HepG2 (cell line): ENCODE measurements around the gene UBTF. TPM values are rescaled to one million over a fixed set of nuclear protein-coding genes. Genes with fewer than 3 reads are reported as not detected.
A peak's percentile ranks its signal among the peaks of the same experiment; 100 is the strongest.

Experiments used
- EHMT2 ChIP-seq: fragments of 200-600 bp; sonication (generic); IDR thresholded peaks from 2 replicates; pipeline ENCODE4 v1.7.0; 2017; ENCODE audit warnings: antibody characterized with exemption, low read depth, low read length, borderline replicate concordance
- HIC2 ChIP-seq: sonication (generic); formaldehyde crosslinking; IDR thresholded peaks from 2 replicates; pipeline ENCODE4 v1.9.0; 2022; ENCODE audit warnings: low read depth, missing genetic modification reagents
- MEF2D ChIP-seq: sonication (generic); formaldehyde crosslinking; IDR thresholded peaks from 2 replicates; pipeline ENCODE4 v1.5.1; 2020; ENCODE audit warnings: mild to moderate bottlenecking, missing genetic modification reagents
- MEIS2 ChIP-seq: sonication (generic); formaldehyde crosslinking; IDR thresholded peaks from 2 replicates; pipeline ENCODE4 v1.9.0; 2021; ENCODE audit warnings: mild to moderate bottlenecking, missing genetic modification reagents
- RARA ChIP-seq: IDR thresholded peaks from 2 replicates; pipeline ENCODE4 v1.6.1; 2016; ENCODE audit warnings: missing genetic modification reagents, missing compliant biosample characterization
- RXRA ChIP-seq: sonication (generic); formaldehyde crosslinking; IDR thresholded peaks from 2 replicates; pipeline ENCODE4 v1.5.1; 2020; ENCODE audit warnings: missing genetic modification reagents
- SP4 ChIP-seq: sonication (generic); formaldehyde crosslinking; IDR thresholded peaks from 2 replicates; pipeline ENCODE4 v1.8.1; 2023; ENCODE audit warnings: mild to moderate bottlenecking, missing genetic modification reagents
- ZKSCAN1 ChIP-seq: fragments of 150-350 bp; IDR thresholded peaks from 2 replicates; pipeline ENCODE4 v1.6.1; 2014; ENCODE audit warnings: low read length
- ZNF264 ChIP-seq: sonication (generic); formaldehyde crosslinking; IDR thresholded peaks from 2 replicates; pipeline ENCODE4 v1.4.0; 2020; ENCODE audit warnings: missing genetic modification reagents
- ZNF362 ChIP-seq: sonication (generic); formaldehyde crosslinking; IDR thresholded peaks from 2 replicates; pipeline ENCODE4 v1.4.0; 2020; ENCODE audit warnings: missing genetic modification reagents, mild to moderate bottlenecking, borderline replicate concordance
- ZNF501 ChIP-seq: sonication (generic); formaldehyde crosslinking; IDR thresholded peaks from 2 replicates; pipeline ENCODE4 v1.5.1; 2020; ENCODE audit warnings: mild to moderate bottlenecking, moderate library complexity, missing genetic modification reagents
- ZNF737 ChIP-seq: sonication (generic); formaldehyde crosslinking; IDR thresholded peaks from 2 replicates; pipeline ENCODE4 v1.5.0; 2020; ENCODE audit warnings: missing genetic modification reagents, mild to moderate bottlenecking, borderline replicate concordance
- ZNF749 ChIP-seq: sonication (generic); formaldehyde crosslinking; IDR thresholded peaks from 2 replicates; pipeline ENCODE4 v1.8.0; 2022; ENCODE audit warnings: mild to moderate bottlenecking, missing genetic modification reagents, moderate library complexity, borderline replicate concordance
- polyA plus RNA-seq, 8 experiments: library from polyadenylated mRNA; depleted of rRNA in 3 of 8; stranded (reverse) in 7 of 8; unstranded in 1 of 8; fragments of >200 nt; fragmentation: Illumina TruSeq in 4 of 8; extraction: Trizol in 4 of 8; gene quantifications; 2 replicates each; pipeline versions ENCODE4 v1.2.1 to v1.2.3, GENCODE V29; 2011 to 2016; ENCODE audit warnings: low read depth in 4 of 8, missing spikeins in 1 of 8, mixed read lengths in 1 of 8; ENCODE audit not compliant: insufficient read depth in 1 of 8
- total RNA-seq, 5 experiments: library from RNA; depleted of rRNA; stranded (reverse); fragments of >200 nt; fragmentation: Illumina TruSeq; extraction: Trizol; gene quantifications; 2 replicates each; pipeline ENCODE4 v1.2.3, GENCODE V29; 2016; ENCODE audit warnings: low read depth in 1 of 5
- TF ChIP-seq, protein P1 (sequence below): sonication (generic); formaldehyde crosslinking; IDR thresholded peaks from 2 replicates; pipeline ENCODE4 v1.4.0; 2020; ENCODE audit warnings: mild to moderate bottlenecking, missing genetic modification reagents
- TF ChIP-seq, protein P2 (sequence below): sonication (generic); formaldehyde crosslinking; IDR thresholded peaks from 2 replicates; pipeline ENCODE4 v1.5.0; 2020; ENCODE audit warnings: mild to moderate bottlenecking, missing genetic modification reagents
- TF ChIP-seq, protein P3 (sequence below): sonication (generic); formaldehyde crosslinking; IDR thresholded peaks from 2 replicates; pipeline ENCODE4 v1.4.0; 2020; ENCODE audit warnings: missing genetic modification reagents, borderline replicate concordance
- TF ChIP-seq, protein P4 (sequence below): sonication (generic); formaldehyde crosslinking; IDR thresholded peaks from 2 replicates; pipeline ENCODE4 v1.5.1; 2020; ENCODE audit warnings: missing genetic modification reagents, mild to moderate bottlenecking, borderline replicate concordance
- TF ChIP-seq, protein P5 (sequence below): sonication (generic); formaldehyde crosslinking; IDR thresholded peaks from 2 replicates; pipeline ENCODE4 v1.5.0; 2020; ENCODE audit warnings: missing genetic modification reagents, mild to moderate bottlenecking, borderline replicate concordance

UBTF gene
- total and polyA plus RNA-seq, 2 of the 13 experiments (the other 11 are each of a cell fraction or from before 2014, with no cell fraction given), result 15.2 to 60.9 TPM

DNA sequence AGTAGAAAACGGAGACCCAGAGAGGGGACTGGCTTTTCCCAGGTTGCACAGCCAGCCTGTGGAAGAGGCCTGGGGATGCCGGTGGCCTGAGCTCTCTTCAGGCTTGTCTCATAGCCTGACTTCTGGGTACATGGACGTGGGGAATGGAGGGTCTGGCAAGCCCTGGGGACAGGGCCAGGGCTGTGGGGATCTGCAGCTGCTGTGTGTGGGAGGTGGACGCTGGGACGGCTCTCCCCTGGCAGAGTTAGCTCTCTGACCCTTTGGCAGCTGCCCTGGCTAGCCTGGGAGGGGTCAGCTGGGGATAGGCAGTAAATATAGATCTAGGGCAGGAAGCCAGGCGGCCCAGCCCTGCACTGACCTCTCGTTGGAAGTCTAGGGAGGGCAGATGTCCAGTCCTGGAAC, 28.0 kb upstream of the UBTF start (continued):
- TF ChIP-seq, protein P1, sequence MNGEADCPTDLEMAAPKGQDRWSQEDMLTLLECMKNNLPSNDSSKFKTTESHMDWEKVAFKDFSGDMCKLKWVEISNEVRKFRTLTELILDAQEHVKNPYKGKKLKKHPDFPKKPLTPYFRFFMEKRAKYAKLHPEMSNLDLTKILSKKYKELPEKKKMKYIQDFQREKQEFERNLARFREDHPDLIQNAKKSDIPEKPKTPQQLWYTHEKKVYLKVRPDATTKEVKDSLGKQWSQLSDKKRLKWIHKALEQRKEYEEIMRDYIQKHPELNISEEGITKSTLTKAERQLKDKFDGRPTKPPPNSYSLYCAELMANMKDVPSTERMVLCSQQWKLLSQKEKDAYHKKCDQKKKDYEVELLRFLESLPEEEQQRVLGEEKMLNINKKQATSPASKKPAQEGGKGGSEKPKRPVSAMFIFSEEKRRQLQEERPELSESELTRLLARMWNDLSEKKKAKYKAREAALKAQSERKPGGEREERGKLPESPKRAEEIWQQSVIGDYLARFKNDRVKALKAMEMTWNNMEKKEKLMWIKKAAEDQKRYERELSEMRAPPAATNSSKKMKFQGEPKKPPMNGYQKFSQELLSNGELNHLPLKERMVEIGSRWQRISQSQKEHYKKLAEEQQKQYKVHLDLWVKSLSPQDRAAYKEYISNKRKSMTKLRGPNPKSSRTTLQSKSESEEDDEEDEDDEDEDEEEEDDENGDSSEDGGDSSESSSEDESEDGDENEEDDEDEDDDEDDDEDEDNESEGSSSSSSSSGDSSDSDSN (CRISPR knock-in tag), result no peak
- TF ChIP-seq ZNF362 (CRISPR knock-in tag) (no peak), RARA (CRISPR knock-in tag) (peak; percentile 72), EHMT2 (no peak), ZNF749 (CRISPR knock-in tag) (no peak), SP4 (CRISPR knock-in tag) (no peak), MEIS2 (CRISPR knock-in tag) (0 out of 2 replicates have a peak, but pooled peaks have one; percentile 29), HIC2 (CRISPR knock-in tag) (0 out of 2 replicates have a peak, but pooled peaks have one; percentile 41), MEF2D (CRISPR knock-in tag) (0 out of 2 replicates have a peak, but pooled peaks have one; percentile 65), ZNF501 (CRISPR knock-in tag) (0 out of 2 replicates have a peak, but pooled peaks have one; percentile 11), ZKSCAN1 (no peak), ZNF737 (CRISPR knock-in tag) (no peak), ZNF264 (CRISPR knock-in tag) (0 out of 2 replicates have a peak, but pooled peaks have one; percentile 24), RXRA (CRISPR knock-in tag) (peak; percentile 68; the same call in 1 of the 2 replicates)
- TF ChIP-seq, protein P2, sequence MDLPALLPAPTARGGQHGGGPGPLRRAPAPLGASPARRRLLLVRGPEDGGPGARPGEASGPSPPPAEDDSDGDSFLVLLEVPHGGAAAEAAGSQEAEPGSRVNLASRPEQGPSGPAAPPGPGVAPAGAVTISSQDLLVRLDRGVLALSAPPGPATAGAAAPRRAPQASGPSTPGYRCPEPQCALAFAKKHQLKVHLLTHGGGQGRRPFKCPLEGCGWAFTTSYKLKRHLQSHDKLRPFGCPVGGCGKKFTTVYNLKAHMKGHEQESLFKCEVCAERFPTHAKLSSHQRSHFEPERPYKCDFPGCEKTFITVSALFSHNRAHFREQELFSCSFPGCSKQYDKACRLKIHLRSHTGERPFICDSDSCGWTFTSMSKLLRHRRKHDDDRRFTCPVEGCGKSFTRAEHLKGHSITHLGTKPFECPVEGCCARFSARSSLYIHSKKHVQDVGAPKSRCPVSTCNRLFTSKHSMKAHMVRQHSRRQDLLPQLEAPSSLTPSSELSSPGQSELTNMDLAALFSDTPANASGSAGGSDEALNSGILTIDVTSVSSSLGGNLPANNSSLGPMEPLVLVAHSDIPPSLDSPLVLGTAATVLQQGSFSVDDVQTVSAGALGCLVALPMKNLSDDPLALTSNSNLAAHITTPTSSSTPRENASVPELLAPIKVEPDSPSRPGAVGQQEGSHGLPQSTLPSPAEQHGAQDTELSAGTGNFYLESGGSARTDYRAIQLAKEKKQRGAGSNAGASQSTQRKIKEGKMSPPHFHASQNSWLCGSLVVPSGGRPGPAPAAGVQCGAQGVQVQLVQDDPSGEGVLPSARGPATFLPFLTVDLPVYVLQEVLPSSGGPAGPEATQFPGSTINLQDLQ, result no peak
- TF ChIP-seq, protein P3, sequence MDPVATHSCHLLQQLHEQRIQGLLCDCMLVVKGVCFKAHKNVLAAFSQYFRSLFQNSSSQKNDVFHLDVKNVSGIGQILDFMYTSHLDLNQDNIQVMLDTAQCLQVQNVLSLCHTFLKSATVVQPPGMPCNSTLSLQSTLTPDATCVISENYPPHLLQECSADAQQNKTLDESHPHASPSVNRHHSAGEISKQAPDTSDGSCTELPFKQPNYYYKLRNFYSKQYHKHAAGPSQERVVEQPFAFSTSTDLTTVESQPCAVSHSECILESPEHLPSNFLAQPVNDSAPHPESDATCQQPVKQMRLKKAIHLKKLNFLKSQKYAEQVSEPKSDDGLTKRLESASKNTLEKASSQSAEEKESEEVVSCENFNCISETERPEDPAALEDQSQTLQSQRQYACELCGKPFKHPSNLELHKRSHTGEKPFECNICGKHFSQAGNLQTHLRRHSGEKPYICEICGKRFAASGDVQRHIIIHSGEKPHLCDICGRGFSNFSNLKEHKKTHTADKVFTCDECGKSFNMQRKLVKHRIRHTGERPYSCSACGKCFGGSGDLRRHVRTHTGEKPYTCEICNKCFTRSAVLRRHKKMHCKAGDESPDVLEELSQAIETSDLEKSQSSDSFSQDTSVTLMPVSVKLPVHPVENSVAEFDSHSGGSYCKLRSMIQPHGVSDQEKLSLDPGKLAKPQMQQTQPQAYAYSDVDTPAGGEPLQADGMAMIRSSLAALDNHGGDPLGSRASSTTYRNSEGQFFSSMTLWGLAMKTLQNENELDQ (CRISPR knock-in tag), result no peak
- TF ChIP-seq, protein P4, sequence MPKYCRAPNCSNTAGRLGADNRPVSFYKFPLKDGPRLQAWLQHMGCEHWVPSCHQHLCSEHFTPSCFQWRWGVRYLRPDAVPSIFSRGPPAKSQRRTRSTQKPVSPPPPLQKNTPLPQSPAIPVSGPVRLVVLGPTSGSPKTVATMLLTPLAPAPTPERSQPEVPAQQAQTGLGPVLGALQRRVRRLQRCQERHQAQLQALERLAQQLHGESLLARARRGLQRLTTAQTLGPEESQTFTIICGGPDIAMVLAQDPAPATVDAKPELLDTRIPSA (CRISPR knock-in tag), result no peak
- TF ChIP-seq, protein P5, sequence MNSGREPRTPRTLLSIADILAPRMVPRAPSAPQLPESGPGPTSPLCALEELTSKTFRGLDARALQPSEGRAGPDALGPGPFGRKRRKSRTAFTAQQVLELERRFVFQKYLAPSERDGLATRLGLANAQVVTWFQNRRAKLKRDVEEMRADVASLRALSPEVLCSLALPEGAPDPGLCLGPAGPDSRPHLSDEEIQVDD (CRISPR knock-in tag), result no peak
